Sigmoid colon (tissue), 7 donors: ENCODE measurements around the gene SEPTIN8. TPM values are rescaled to one million over a fixed set of nuclear protein-coding genes. Genes with fewer than 3 reads are reported as not detected.

Source experiments
- DNase-seq: peaks from one replicate; pipeline ENCODE4 v3.0.0-alpha.2; 2019
- H3K27ac ChIP-seq, 4 donors: fragments of 200-600 bp; sonication (generic); one replicate each; pipeline ENCODE4 v1.5.1; 2016 to 2019; ENCODE audit warnings: mild to moderate bottlenecking in 1 of 4
- H3K27me3 ChIP-seq, 3 donors: fragments of 200-600 bp; sonication (generic); one replicate each; pipeline ENCODE4 v1.5.1; 2019; ENCODE audit warnings: mild to moderate bottlenecking in 1 of 3
- H3K36me3 ChIP-seq, 4 donors: fragments of 200-600 bp; sonication (generic); one replicate each; pipeline ENCODE4 v1.5.1; 2016 to 2019
- H3K4me1 ChIP-seq, 4 donors: fragments of 200-600 bp; sonication (generic); one replicate each; pipeline ENCODE4 v1.5.1; 2017 to 2019
- H3K4me3 ChIP-seq, 4 donors: fragments of 200-600 bp; sonication (generic); one replicate each; pipeline ENCODE4 v1.5.1; 2017 to 2019; ENCODE audit warnings: mild to moderate bottlenecking in 2 of 4, moderate library complexity in 1 of 4
- H3K9me3 ChIP-seq, 4 donors: fragments of 200-600 bp in 3 of 4; sonication (generic) in 3 of 4; one replicate each; pipeline versions ENCODE4 v1.5.1 to v1.6.1; 2013 to 2019
- CTCF ChIP-seq, 4 experiments: fragments of 450-650 bp in 3 of 4; fragments of 200-600 bp in 1 of 4; IDR thresholded peaks; one replicate each; pipeline ENCODE4 v1.5.1; 2016 to 2019; ENCODE audit warnings: antibody characterized with exemption in 4 of 4, mild to moderate bottlenecking in 3 of 4, moderate library complexity in 2 of 4
- EP300 ChIP-seq, 4 donors: sonication (generic); formaldehyde crosslinking; IDR thresholded peaks; one replicate each; pipeline ENCODE4 v1.6.1; 2017; ENCODE audit warnings: antibody characterized with exemption in 4 of 4
- POLR2A ChIP-seq, 2 donors: fragments of 450-650 bp; IDR thresholded peaks; one replicate each; pipeline ENCODE4 v1.6.1; 2016; ENCODE audit warnings: antibody characterized with exemption in 2 of 2, mild to moderate bottlenecking in 2 of 2, moderate library complexity in 2 of 2
- POLR2AphosphoS5 ChIP-seq, 4 donors: sonication (generic); formaldehyde crosslinking; IDR thresholded peaks; one replicate each; pipeline ENCODE4 v1.6.1; 2017; ENCODE audit warnings: antibody characterized with exemption in 4 of 4
- whole genome bisulfite sequencing, 2 donors: extraction: QIAGEN DNeasy Blood & Tissue Kit; methylation state at CpG; one replicate each; pipeline ENCODE4 v1.1.7; 2013; 5-methylcytosine and 5-hydroxymethylcytosine counted together
- intact Hi-C: fragments of 100-400 bp; cut with DNase I; formaldehyde crosslinking; loops from one replicate; pipeline ENCODE4 v1.15.1; 2023
- polyA plus RNA-seq, 3 donors: library from polyadenylated mRNA; stranded (reverse); fragments of 200-250 nt; gene quantifications; one replicate each; pipeline ENCODE4 v1.2.3, GENCODE V29; 2013
- total RNA-seq, 4 donors: library from RNA; depleted of rRNA; stranded (reverse); fragments of >200 nt; gene quantifications; one replicate each; pipeline ENCODE4 v1.1.0, GENCODE V29; 2016
- donor health status: healthy with polysubstance abuse.
- donor health status: Bipolar disorder and iron deficiency.
- donor health status: healthy.

Gene SEPTIN8
- total and polyA plus RNA-seq, 7 donors = 19.2 to 38.0 (median 30.7) TPM

- Histone ChIP-seq H3K4me1 (no peaks in the 10 kb centered on the region), H3K27ac (no peak overlapping the region), H3K36me3 (no peaks in the 10 kb centered on the region), H3K4me3 (no peak overlapping the region), H3K27me3 (no peaks in the 10 kb centered on the region), H3K9me3 (no peaks in the 10 kb centered on the region)
- intact Hi-C loops = no loop called here
- TF ChIP-seq EP300 (IDR thresholded peaks at IDR 0.05) = no peak
- DNase-seq = no peak
- WGBS, 2 donors = 77 to 83% methylated on average over 2 of the region's 2 CpGs
These were observed 13.3 kb upstream of the SEPTIN8 start for GRCh38 chr5:132790201-132790865.

- Histone ChIP-seq H3K9me3 (no peaks in the 10 kb centered on the region), H3K36me3 (no peaks in the 10 kb centered on the region), H3K27me3 (no peaks in the 10 kb centered on the region), H3K4me3 (no peak overlapping the region), H3K27ac (no peak overlapping the region), H3K4me1 (no peaks in the 10 kb centered on the region)
- TF ChIP-seq POLR2AphosphoS5 (IDR thresholded peaks at IDR 0.05) (no peak), EP300 (IDR thresholded peaks at IDR 0.05) (no peak)
- intact Hi-C loops = no loop called here
- DNase-seq = no peak
- WGBS, 2 donors = 90 to 93% methylated on average over 8 of the region's 8 CpGs
These were observed 12.2 kb upstream of the SEPTIN8 start for GRCh38 chr5:132788990-132789886.

GRCh38 chr5:132788508-132788907, 11.5 kb upstream of the SEPTIN8 start:
- intact Hi-C loops = no loop called here
- no peaks in the 10 kb centered on the region for H3K36me3 ChIP-seq
- no peaks in the 10 kb centered on the region for H3K4me1 ChIP-seq
- no peaks in the 10 kb centered on the region for H3K9me3 ChIP-seq
- H3K27ac ChIP-seq = no peak overlapping the region
- H3K27me3 ChIP-seq = no peaks in the 10 kb centered on the region
- no peak for DNase-seq
- 91 to 98% methylated on average over 1 of the region's 1 CpG for WGBS, 2 donors
- H3K4me3 ChIP-seq = no peak overlapping the region
- TF ChIP-seq POLR2AphosphoS5 (IDR thresholded peaks at IDR 0.05) = no peak
- TF ChIP-seq EP300 (IDR thresholded peaks at IDR 0.05) = no peak
- TF ChIP-seq POLR2A (IDR thresholded peaks at IDR 0.05) = no peak
- TF ChIP-seq CTCF (IDR thresholded peaks at IDR 0.05) = no peak

GRCh38 chr5:132787076-132787475, 10.0 kb upstream of the SEPTIN8 start:
- 95 to 97% methylated on average over 1 of the region's 1 CpG for WGBS, 2 donors
- no peak for DNase-seq
- no peaks in the 10 kb centered on the region for H3K36me3 ChIP-seq
- no peaks in the 10 kb centered on the region for H3K27me3 ChIP-seq
- H3K9me3 ChIP-seq = no peaks in the 10 kb centered on the region
- no peaks in the 10 kb centered on the region for H3K4me1 ChIP-seq
- H3K27ac ChIP-seq = no peak overlapping the region
- TF ChIP-seq POLR2AphosphoS5 (IDR thresholded peaks at IDR 0.05) (no peak), CTCF (IDR thresholded peaks at IDR 0.05) (no peak), POLR2A (IDR thresholded peaks at IDR 0.05) (no peak), EP300 (IDR thresholded peaks at IDR 0.05) (no peak)
- intact Hi-C loops = no loop called here
- no peak overlapping the region for H3K4me3 ChIP-seq

- TF ChIP-seq CTCF (IDR thresholded peaks at IDR 0.05) = no peak
- no peak for TF ChIP-seq POLR2A (IDR thresholded peaks at IDR 0.05)
- no peak for TF ChIP-seq EP300 (IDR thresholded peaks at IDR 0.05)
- no peak for TF ChIP-seq POLR2AphosphoS5 (IDR thresholded peaks at IDR 0.05)
- no peak overlapping the region for H3K27ac ChIP-seq
- DNase-seq = no peak
- intact Hi-C loops = no loop called here
- no peaks in the 10 kb centered on the region for H3K27me3 ChIP-seq
- no peaks in the 10 kb centered on the region for H3K9me3 ChIP-seq
- 92 to 93% methylated on average over 4 of the region's 4 CpGs for WGBS, 2 donors
- no peaks in the 10 kb centered on the region for H3K4me1 ChIP-seq
- H3K4me3 ChIP-seq = no peak overlapping the region
- no peaks in the 10 kb centered on the region for H3K36me3 ChIP-seq
These were observed 8.8 kb upstream of the SEPTIN8 start for GRCh38 chr5:132785864-132786263.
